Hepatocyte (in vitro differentiated cells): ENCODE measurements around the gene AKT1. TPM values are rescaled to one million over a fixed set of nuclear protein-coding genes. Genes with fewer than 3 reads are reported as not detected.

Experiments used
- DNase-seq: peaks from one replicate; pipeline ENCODE4 v3.0.0-alpha.2; 2016; ENCODE audit warnings: low spot score
- H2AFZ ChIP-seq: fragments of 200-600 bp; sonication (generic); 2 replicates; pipeline ENCODE4 v1.6.0; 2016; ENCODE audit warnings: antibody characterized with exemption, mild to moderate bottlenecking
- H3K27ac ChIP-seq: fragments of 200-600 bp; sonication (generic); 2 replicates; pipeline ENCODE4 v1.5.1; 2016; ENCODE audit warnings: mild to moderate bottlenecking
- H3K27me3 ChIP-seq: fragments of 200-600 bp; sonication (generic); 2 replicates; pipeline ENCODE4 v1.6.1; 2016
- H3K36me3 ChIP-seq: fragments of 200-600 bp; sonication (generic); replicated peaks from 2 replicates; pipeline ENCODE4 v1.5.1; 2016; ENCODE audit warnings: low read depth; ENCODE audit not compliant: insufficient read depth
- H3K4me1 ChIP-seq: fragments of 200-600 bp; sonication (generic); 2 replicates; pipeline ENCODE4 v1.5.1; 2016; ENCODE audit warnings: mild to moderate bottlenecking, moderate library complexity; ENCODE audit not compliant: insufficient read depth
- H3K4me2 ChIP-seq: fragments of 200-600 bp; sonication (generic); 2 replicates; pipeline ENCODE4 v1.6.0; 2016
- H3K4me3 ChIP-seq: fragments of 200-600 bp; sonication (generic); 2 replicates; pipeline ENCODE4 v1.5.1; 2016; ENCODE audit warnings: mild to moderate bottlenecking
- H3K79me2 ChIP-seq: fragments of 200-600 bp; sonication (generic); 2 replicates; pipeline ENCODE4 v1.6.0; 2017; ENCODE audit warnings: mild to moderate bottlenecking
- H3K9me2 ChIP-seq: fragments of 200-600 bp; sonication (generic); replicated peaks from 2 replicates; pipeline ENCODE4 v1.6.0; 2017; ENCODE audit warnings: mild to moderate bottlenecking; ENCODE audit not compliant: insufficient read depth
- H3K9me3 ChIP-seq: fragments of 200-600 bp; sonication (generic); 2 replicates; pipeline ENCODE4 v1.5.1; 2016; ENCODE audit warnings: low read depth, mild to moderate bottlenecking
- H4K20me1 ChIP-seq: fragments of 200-600 bp; sonication (generic); 2 replicates; pipeline ENCODE4 v1.6.0; 2016; ENCODE audit warnings: mild to moderate bottlenecking; ENCODE audit not compliant: insufficient read depth, poor library complexity, severe bottlenecking
- CTCF ChIP-seq: fragments of 200-600 bp; sonication (generic); IDR thresholded peaks from 2 replicates; pipeline ENCODE4 v1.5.1; 2016; ENCODE audit warnings: antibody characterized with exemption, mild to moderate bottlenecking; ENCODE audit not compliant: poor library complexity
- EZH2 ChIP-seq: fragments of 200-600 bp; sonication (generic); IDR thresholded peaks from 2 replicates; pipeline ENCODE4 v1.6.1; 2016; ENCODE audit warnings: antibody characterized with exemption, mild to moderate bottlenecking, borderline replicate concordance
- EZH2phosphoT487 ChIP-seq: fragments of 200-600 bp; sonication (generic); IDR thresholded peaks from one replicate; pipeline ENCODE4 v1.6.1; 2018; ENCODE audit warnings: antibody characterized with exemption, mild to moderate bottlenecking, low read depth, moderate library complexity; ENCODE audit not compliant: unreplicated experiment, severe bottlenecking
- WGBS: methylation state at CpG from one replicate; pipeline ENCODE4 v1.1.6; 2016; ENCODE audit warnings: low lambda C conversion rate; ENCODE audit errors: missing lambda C conversion rate; 5-methylcytosine and 5-hydroxymethylcytosine counted together
- polyA plus RNA-seq: library from polyadenylated mRNA; unstranded; fragments of >200 nt; fragmentation: Nextera tagmentation; extraction: Ambion mirVana; gene quantifications from 2 replicates; pipeline ENCODE4 v1.2.1, GENCODE V29; 2016
- total RNA-seq: library from RNA; depleted of rRNA; stranded (reverse); fragments of >200 nt; gene quantifications from 2 replicates; pipeline ENCODE4 v1.2.3, GENCODE V29; 2014

Gene AKT1
- total and polyA plus RNA-seq, 2 experiments from 2014 or later: 124 to 159 TPM

GRCh38 chr14:104797115-104798044 is 1.8 kb upstream of the AKT1 start:
- Histone ChIP-seq H3K9me2 (no peaks in the 10 kb centered on the region), H3K4me2 (peak overlapping the region; percentile 49), H3K4me1 (peaks cover 53% of the 10 kb centered on the region), H4K20me1 (peaks cover 24% of the 10 kb centered on the region), H3K9me3 (no peaks in the 10 kb centered on the region), H3K36me3 (no peaks in the 10 kb centered on the region), H2AFZ (no peak overlapping the region), H3K27ac (no peak overlapping the region), H3K4me3 (no peak overlapping the region), H3K27me3 (no peaks in the 10 kb centered on the region), H3K79me2 (peaks cover 27% of the 10 kb centered on the region)
- no peak for TF ChIP-seq CTCF
- no peak for TF ChIP-seq EZH2
- no peak for TF ChIP-seq EZH2phosphoT487
- 48% methylated on average over 18 of the region's 18 CpGs for WGBS
- DNase-seq: peak; percentile 54

- no peak overlapping the region for H3K27ac ChIP-seq
- no peak overlapping the region for H3K4me3 ChIP-seq
- no peaks in the 10 kb centered on the region for H3K36me3 ChIP-seq
- no peak for DNase-seq
- WGBS: 90% methylated on average over 5 of the region's 6 CpGs
- TF ChIP-seq EZH2 (no peak), CTCF (no peak), EZH2phosphoT487 (no peak)
- H3K79me2 ChIP-seq: peaks cover 34% of the 10 kb centered on the region
- no peaks in the 10 kb centered on the region for H3K9me3 ChIP-seq
- H3K27me3 ChIP-seq: no peaks in the 10 kb centered on the region
- peaks cover 31% of the 10 kb centered on the region for H4K20me1 ChIP-seq
- peak overlapping the region; percentile 98 for H3K4me2 ChIP-seq
- H3K9me2 ChIP-seq: no peaks in the 10 kb centered on the region
- H2AFZ ChIP-seq: no peak overlapping the region
- H3K4me1 ChIP-seq: peaks cover 50% of the 10 kb centered on the region
These were observed 1.1 kb upstream of the AKT1 start for GRCh38 chr14:104796687-104797081.

- no peaks in the 10 kb centered on the region for H3K36me3 ChIP-seq
- peak overlapping the region; percentile 98 for H3K4me2 ChIP-seq
- H3K9me2 ChIP-seq: no peaks in the 10 kb centered on the region
- H3K79me2 ChIP-seq: peaks cover 40% of the 10 kb centered on the region
- peaks cover 43% of the 10 kb centered on the region for H3K4me1 ChIP-seq
- TF ChIP-seq EZH2: no peak
- no peak for TF ChIP-seq CTCF
- no peak for TF ChIP-seq EZH2phosphoT487
- H3K27ac ChIP-seq: peak overlapping the region; percentile 74
- no peaks in the 10 kb centered on the region for H3K27me3 ChIP-seq
- peaks cover 37% of the 10 kb centered on the region for H4K20me1 ChIP-seq
- peak; percentile 83 for DNase-seq
- H3K4me3 ChIP-seq: peak overlapping the region; percentile 52
- 11% methylated on average over 44 of the region's 55 CpGs for WGBS
- peak overlapping the region; percentile 93 for H2AFZ ChIP-seq
- no peaks in the 10 kb centered on the region for H3K9me3 ChIP-seq
These were observed 486 bp upstream of the AKT1 start for GRCh38 chr14:104795781-104796686.
